NCI-H748 treated with DMSO at 0.1 percent for 48 hours (cell line): Measurements from ENCODE around the gene SGK1.
"Not testable (repeated sequence)": the region's sequence is repeated elsewhere in the genome, so short reads cannot be mapped to it uniquely, and the experiment has no call there.

ENCODE experiments used
- DNase-seq: peaks from one replicate; lab custom pipeline; 2025; lab: John Stamatoyannopoulos, UW

SGK1 gene

GRCh38 chr6:134190883-134191282, 127.0 kb downstream of the SGK1 start:
- DNase-seq: no peak

GRCh38 chr6:134187751-134188150, 130.2 kb downstream of the SGK1 start:
- DNase-seq: no peak

- DNase-seq: no peak
These were observed 130.8 kb downstream of the SGK1 start for GRCh38 chr6:134187154-134187553.

- no peak for DNase-seq
These were observed 131.6 kb downstream of the SGK1 start for GRCh38 chr6:134186355-134186754.

GRCh38 chr6:134185277-134185676, 132.6 kb downstream of the SGK1 start:
- no peak for DNase-seq

- DNase-seq: no peak
These were observed 134.1 kb downstream of the SGK1 start for GRCh38 chr6:134183844-134184243.

- peak; percentile 85 for DNase-seq
These were observed 135.4 kb downstream of the SGK1 start for GRCh38 chr6:134182528-134182927.

- DNase-seq: not testable (repeated sequence)
These were observed 136.2 kb downstream of the SGK1 start for GRCh38 chr6:134181726-134182125.

- not testable (repeated sequence) for DNase-seq
These were observed 136.7 kb downstream of the SGK1 start for GRCh38 chr6:134181251-134181650.

GRCh38 chr6:134180540-134180939, 137.4 kb downstream of the SGK1 start:
- DNase-seq: not testable (repeated sequence)

GRCh38 chr6:134178161-134179044, 139.5 kb downstream of the SGK1 start:
- peak; percentile 81 for DNase-seq

- no peak for DNase-seq
These were observed 140.2 kb downstream of the SGK1 start for GRCh38 chr6:134177753-134178160.

GRCh38 chr6:134177236-134177635, 140.7 kb downstream of the SGK1 start:
- no peak for DNase-seq

- DNase-seq: no peak
These were observed 141.5 kb downstream of the SGK1 start for GRCh38 chr6:134176264-134176975.

GRCh38 chr6:134175532-134176263, 142.2 kb downstream of the SGK1 start:
- no peak for DNase-seq

GRCh38 chr6:134174672-134175531, 143.0 kb downstream of the SGK1 start:
- peak; percentile 82 for DNase-seq

- DNase-seq: peak; percentile 83
These were observed 143.8 kb downstream of the SGK1 start for GRCh38 chr6:134173936-134174671.

- no peak for DNase-seq
These were observed 144.6 kb downstream of the SGK1 start for GRCh38 chr6:134173366-134173725.

- no peak for DNase-seq
These were observed 145.1 kb downstream of the SGK1 start for GRCh38 chr6:134172706-134173365.

- DNase-seq: no peak
These were observed 145.7 kb downstream of the SGK1 start for GRCh38 chr6:134172020-134172705.
